Measurements from ENCODE around the gene RNF212B. TPM values are rescaled to one million over a fixed set of nuclear protein-coding genes. Genes with fewer than 3 reads are reported as not detected.

Gene RNF212B
- total and polyA plus RNA-seq, 8 donors: 0.40 to 1.1 (median 1.1) TPM; not detected in 5

GRCh38 chr14:23308721-23309445, 71.1 kb downstream of the RNF212B start:
- Histone ChIP-seq H3K9me3 (no peaks in the 10 kb centered on the region), H3K27me3 (no peaks in the 10 kb centered on the region), H3K4me3 (peak overlapping the region in 3 of 4 donors; percentile 70 to 78 (median 72)), H3K27ac (peak overlapping the region in 3 of 5 donors; percentile 27 to 94 (median 91)), H3K36me3 (peaks cover 0 to 53% (median 46%) of the 10 kb centered on the region in 4 donors), H3K4me1 (peaks cover 38 to 58% (median 52%) of the 10 kb centered on the region in 4 donors)
- 67 to 82% (median 74%) methylated on average over 16 to 17 of the region's 17 CpGs for WGBS, 5 donors
- no peak for DNase-seq
- TF ChIP-seq POLR2AphosphoS5 (IDR thresholded peaks at IDR 0.05): no peak
- TF ChIP-seq EP300 (IDR thresholded peaks at IDR 0.05): no peak
- no peak for TF ChIP-seq CTCF (IDR thresholded peaks at IDR 0.05)
- TF ChIP-seq POLR2A (IDR thresholded peaks at IDR 0.05): no peak
- intact Hi-C loops (cut with DNase I; ENCODE audit: low total_unique reads): no loop called here

GRCh38 chr14:23310546-23310945, 72.8 kb downstream of the RNF212B start:
- DNase-seq: no peak
- no peak overlapping the region for H3K4me3 ChIP-seq
- TF ChIP-seq POLR2A (IDR thresholded peaks at IDR 0.05) (no peak), POLR2AphosphoS5 (IDR thresholded peaks at IDR 0.05) (no peak), EP300 (IDR thresholded peaks at IDR 0.05) (no peak), CTCF (IDR thresholded peaks at IDR 0.05) (no peak)
- H3K27me3 ChIP-seq: no peaks in the 10 kb centered on the region
- WGBS, 5 donors: 83 to 100% (median 91%) methylated on average over 1 of the region's 1 CpG
- peaks cover 0 to 60% (median 49%) of the 10 kb centered on the region in 4 donors for H3K36me3 ChIP-seq
- H3K9me3 ChIP-seq: no peaks in the 10 kb centered on the region
- peaks cover 36 to 53% (median 50%) of the 10 kb centered on the region in 4 donors for H3K4me1 ChIP-seq
- intact Hi-C loops (cut with DNase I; ENCODE audit: low total_unique reads): no loop called here
- H3K27ac ChIP-seq: no peak overlapping the region

- Histone ChIP-seq H3K27me3 (no peaks in the 10 kb centered on the region), H3K4me3 (no peak overlapping the region), H3K36me3 (peaks cover 0 to 35% (median 21%) of the 10 kb centered on the region in 4 donors), H3K9me3 (no peaks in the 10 kb centered on the region), H3K27ac (no peak overlapping the region), H3K4me1 (peaks cover 5 to 10% (median 8%) of the 10 kb centered on the region in 4 donors)
- TF ChIP-seq POLR2AphosphoS5 (IDR thresholded peaks at IDR 0.05): no peak
- no peak for TF ChIP-seq POLR2A (IDR thresholded peaks at IDR 0.05)
- TF ChIP-seq EP300 (IDR thresholded peaks at IDR 0.05): no peak
- no peak for TF ChIP-seq CTCF (IDR thresholded peaks at IDR 0.05)
- intact Hi-C loops (cut with DNase I; ENCODE audit: low total_unique reads): no loop called here
- no peak for DNase-seq
- WGBS, 5 donors: 83 to 89% (median 86%) methylated on average over 5 of the region's 5 CpGs
Observed at GRCh38 chr14:23316300-23316699, 78.6 kb downstream of the RNF212B start.

- 88 to 93% (median 91%) methylated on average over 17 of the region's 17 CpGs for WGBS, 5 donors
Observed at GRCh38 chr14:23319746-23320583, 82.2 kb downstream of the RNF212B start.

More at GRCh38 chr14:23319746-23320583, 82.2 kb downstream of the RNF212B start:
- intact Hi-C loops (cut with DNase I; ENCODE audit: low total_unique reads): loop anchor here (10.0 kb wide), 2 partner anchors 145 to 245 kb away; partner anchors contain the start of genes AP1G2 and NGDN
- peak overlapping the region; percentile 89 to 100 (median 95) for H3K27ac ChIP-seq
- H3K36me3 ChIP-seq: peaks cover 22 to 36% (median 32%) of the 10 kb centered on the region in 4 donors
- H3K4me3 ChIP-seq: peak overlapping the region; percentile 37 to 41 (median 38)
- TF ChIP-seq CTCF (IDR thresholded peaks at IDR 0.05): no peak
- TF ChIP-seq EP300 (IDR thresholded peaks at IDR 0.05): no peak
- no peak for TF ChIP-seq POLR2A (IDR thresholded peaks at IDR 0.05)
- TF ChIP-seq POLR2AphosphoS5 (IDR thresholded peaks at IDR 0.05): no peak
- no peaks in the 10 kb centered on the region for H3K9me3 ChIP-seq
- peaks cover 19 to 36% (median 29%) of the 10 kb centered on the region in 4 donors for H3K4me1 ChIP-seq
- no peak for DNase-seq
- H3K27me3 ChIP-seq: no peaks in the 10 kb centered on the region
